ENCODE data around the gene DCUN1D2. TPM values are rescaled to one million over a fixed set of nuclear protein-coding genes. Genes with fewer than 3 reads are reported as not detected.
A peak's percentile ranks its signal among the peaks of the same experiment; 100 is the strongest.

The DCUN1D2 gene
- total and polyA plus RNA-seq, 10 of the 15 experiments (the other 5 are each of a cell fraction or from before 2014, with no cell fraction given) = 2.5 to 23.6 (median 9.3) TPM

GRCh38 chr13:113449693-113450347, 40.7 kb downstream of the DCUN1D2 start:
- peak overlapping the region; percentile 46 for H3K4me2 ChIP-seq (ENCODE audit: control insufficient read depth, insufficient read depth)
- intact Hi-C loops (cut with micrococcal nuclease; ENCODE audit: unreplicated experiment) (loop anchor here (5.0 kb wide), 1 partner anchor 508 kb away; no protein-coding TSS in a partner anchor), in situ Hi-C loops (cut with MboI) (no loop called here)
- no peaks in the 10 kb centered on the region for H4K20me1 ChIP-seq (ENCODE audit: control insufficient read depth, insufficient read depth)
- no peak for DNase-seq (ENCODE audit: low read depth, low spot score)
- no peak overlapping the region for H2AFZ ChIP-seq (ENCODE audit: control insufficient read depth, low read depth, low read length)
- ChIA-PET POLR2A (interaction anchor here (1.1 kb wide), 1 partner anchor 43 kb away, joined by 4 read pairs; no protein-coding TSS in a partner anchor), CTCF (no interaction called here), SMC1A (ENCODE audit: uncharacterized antibody, unreplicated experiment) (no interaction called here), RAD21 (ENCODE audit: unreplicated experiment) (no interaction called here)
- H3K79me2 ChIP-seq (ENCODE audit: control insufficient read depth, insufficient read depth, low read length) = no peaks in the 10 kb centered on the region
- no peaks in the 10 kb centered on the region for H3K27me3 ChIP-seq (replicated peaks in 1 of 2; ENCODE audit: control insufficient read depth in 2 of 2, insufficient read depth in 2 of 2, low read length in 1 of 2)
- WGBS (ENCODE audit: insufficient coverage, insufficient replicate concordance, low lambda C conversion rate, missing lambda C conversion rate) = 72% methylated on average over 13 of the region's 13 CpGs
- H3K27ac ChIP-seq (ENCODE audit: control insufficient read depth, insufficient read depth) = peak overlapping the region; percentile 22; the same call in 1 of the 2 replicates
- peaks cover 0 to 3% of the 10 kb centered on the region in 2 experiments; a peak in 2 of 4 replicates for H3K36me3 ChIP-seq (ENCODE audit: control insufficient read depth in 2 of 2, insufficient read depth in 2 of 2, low read length in 1 of 2)
- H3K9me3 ChIP-seq (replicated peaks; ENCODE audit: control insufficient read depth, insufficient read depth, low read length) = no peaks in the 10 kb centered on the region; the same call in 2 of the 3 replicates
- H3K4me1 ChIP-seq (ENCODE audit: control insufficient read depth, insufficient read depth, low read length) = peaks cover 9% of the 10 kb centered on the region
- no peak for FAIRE-seq
- BruUV-seq (replicated peaks) = no TSS peak
- peak overlapping the region; percentile 41; the same call in 1 of the 2 replicates for H3K4me3 ChIP-seq
- H3K9ac ChIP-seq (ENCODE audit: control insufficient read depth, insufficient read depth, low read length) = peak overlapping the region; percentile 28; the same call in 1 of the 2 replicates
- no peak for ATAC-seq
- TF ChIP-seq RBBP5 (conservative IDR thresholded peaks at IDR 0.05) = no peak
- no peak for TF ChIP-seq ATF2 (IDR thresholded peaks at IDR 0.05; ENCODE audit: low read length)
- TF ChIP-seq, protein P1, sequence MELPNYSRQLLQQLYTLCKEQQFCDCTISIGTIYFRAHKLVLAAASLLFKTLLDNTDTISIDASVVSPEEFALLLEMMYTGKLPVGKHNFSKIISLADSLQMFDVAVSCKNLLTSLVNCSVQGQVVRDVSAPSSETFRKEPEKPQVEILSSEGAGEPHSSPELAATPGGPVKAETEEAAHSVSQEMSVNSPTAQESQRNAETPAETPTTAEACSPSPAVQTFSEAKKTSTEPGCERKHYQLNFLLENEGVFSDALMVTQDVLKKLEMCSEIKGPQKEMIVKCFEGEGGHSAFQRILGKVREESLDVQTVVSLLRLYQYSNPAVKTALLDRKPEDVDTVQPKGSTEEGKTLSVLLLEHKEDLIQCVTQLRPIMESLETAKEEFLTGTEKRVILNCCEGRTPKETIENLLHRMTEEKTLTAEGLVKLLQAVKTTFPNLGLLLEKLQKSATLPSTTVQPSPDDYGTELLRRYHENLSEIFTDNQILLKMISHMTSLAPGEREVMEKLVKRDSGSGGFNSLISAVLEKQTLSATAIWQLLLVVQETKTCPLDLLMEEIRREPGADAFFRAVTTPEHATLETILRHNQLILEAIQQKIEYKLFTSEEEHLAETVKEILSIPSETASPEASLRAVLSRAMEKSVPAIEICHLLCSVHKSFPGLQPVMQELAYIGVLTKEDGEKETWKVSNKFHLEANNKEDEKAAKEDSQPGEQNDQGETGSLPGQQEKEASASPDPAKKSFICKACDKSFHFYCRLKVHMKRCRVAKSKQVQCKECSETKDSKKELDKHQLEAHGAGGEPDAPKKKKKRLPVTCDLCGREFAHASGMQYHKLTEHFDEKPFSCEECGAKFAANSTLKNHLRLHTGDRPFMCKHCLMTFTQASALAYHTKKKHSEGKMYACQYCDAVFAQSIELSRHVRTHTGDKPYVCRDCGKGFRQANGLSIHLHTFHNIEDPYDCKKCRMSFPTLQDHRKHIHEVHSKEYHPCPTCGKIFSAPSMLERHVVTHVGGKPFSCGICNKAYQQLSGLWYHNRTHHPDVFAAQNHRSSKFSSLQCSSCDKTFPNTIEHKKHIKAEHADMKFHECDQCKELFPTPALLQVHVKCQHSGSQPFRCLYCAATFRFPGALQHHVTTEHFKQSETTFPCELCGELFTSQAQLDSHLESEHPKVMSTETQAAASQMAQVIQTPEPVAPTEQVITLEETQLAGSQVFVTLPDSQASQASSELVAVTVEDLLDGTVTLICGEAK (IDR thresholded peaks at IDR 0.05; ENCODE audit: borderline replicate concordance) = no peak
- TF ChIP-seq CBX3 (IDR thresholded peaks at IDR 0.05; ENCODE audit: borderline replicate concordance, low read depth) = no peak
- no peak for TF ChIP-seq ZNF207 (IDR thresholded peaks at IDR 0.05; ENCODE audit: borderline replicate concordance)
- TF ChIP-seq KDM1A (IDR thresholded peaks at IDR 0.05; ENCODE audit: borderline replicate concordance) = no peak
- no peak for TF ChIP-seq BHLHE40 (IDR thresholded peaks at IDR 0.05; ENCODE audit: borderline replicate concordance in 1 of 2, low read depth in 2 of 2, low read length in 1 of 2)
- TF ChIP-seq, protein P2, sequence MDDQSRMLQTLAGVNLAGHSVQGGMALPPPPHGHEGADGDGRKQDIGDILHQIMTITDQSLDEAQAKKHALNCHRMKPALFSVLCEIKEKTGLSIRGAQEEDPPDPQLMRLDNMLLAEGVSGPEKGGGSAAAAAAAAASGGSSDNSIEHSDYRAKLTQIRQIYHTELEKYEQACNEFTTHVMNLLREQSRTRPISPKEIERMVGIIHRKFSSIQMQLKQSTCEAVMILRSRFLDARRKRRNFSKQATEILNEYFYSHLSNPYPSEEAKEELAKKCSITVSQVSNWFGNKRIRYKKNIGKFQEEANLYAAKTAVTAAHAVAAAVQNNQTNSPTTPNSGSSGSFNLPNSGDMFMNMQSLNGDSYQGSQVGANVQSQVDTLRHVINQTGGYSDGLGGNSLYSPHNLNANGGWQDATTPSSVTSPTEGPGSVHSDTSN (IDR thresholded peaks at IDR 0.05; ENCODE audit: insufficient replicate concordance, low read depth, low read length) = no peak
- TF ChIP-seq, protein P3, sequence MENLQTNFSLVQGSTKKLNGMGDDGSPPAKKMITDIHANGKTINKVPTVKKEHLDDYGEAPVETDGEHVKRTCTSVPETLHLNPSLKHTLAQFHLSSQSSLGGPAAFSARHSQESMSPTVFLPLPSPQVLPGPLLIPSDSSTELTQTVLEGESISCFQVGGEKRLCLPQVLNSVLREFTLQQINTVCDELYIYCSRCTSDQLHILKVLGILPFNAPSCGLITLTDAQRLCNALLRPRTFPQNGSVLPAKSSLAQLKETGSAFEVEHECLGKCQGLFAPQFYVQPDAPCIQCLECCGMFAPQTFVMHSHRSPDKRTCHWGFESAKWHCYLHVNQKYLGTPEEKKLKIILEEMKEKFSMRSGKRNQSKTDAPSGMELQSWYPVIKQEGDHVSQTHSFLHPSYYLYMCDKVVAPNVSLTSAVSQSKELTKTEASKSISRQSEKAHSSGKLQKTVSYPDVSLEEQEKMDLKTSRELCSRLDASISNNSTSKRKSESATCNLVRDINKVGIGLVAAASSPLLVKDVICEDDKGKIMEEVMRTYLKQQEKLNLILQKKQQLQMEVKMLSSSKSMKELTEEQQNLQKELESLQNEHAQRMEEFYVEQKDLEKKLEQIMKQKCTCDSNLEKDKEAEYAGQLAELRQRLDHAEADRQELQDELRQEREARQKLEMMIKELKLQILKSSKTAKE (IDR thresholded peaks at IDR 0.05; ENCODE audit: low read depth, poor library complexity, severe bottlenecking) = no peak
- TF ChIP-seq ZNF622 (IDR thresholded peaks at IDR 0.05) = no peak
- TF ChIP-seq, protein P4, sequence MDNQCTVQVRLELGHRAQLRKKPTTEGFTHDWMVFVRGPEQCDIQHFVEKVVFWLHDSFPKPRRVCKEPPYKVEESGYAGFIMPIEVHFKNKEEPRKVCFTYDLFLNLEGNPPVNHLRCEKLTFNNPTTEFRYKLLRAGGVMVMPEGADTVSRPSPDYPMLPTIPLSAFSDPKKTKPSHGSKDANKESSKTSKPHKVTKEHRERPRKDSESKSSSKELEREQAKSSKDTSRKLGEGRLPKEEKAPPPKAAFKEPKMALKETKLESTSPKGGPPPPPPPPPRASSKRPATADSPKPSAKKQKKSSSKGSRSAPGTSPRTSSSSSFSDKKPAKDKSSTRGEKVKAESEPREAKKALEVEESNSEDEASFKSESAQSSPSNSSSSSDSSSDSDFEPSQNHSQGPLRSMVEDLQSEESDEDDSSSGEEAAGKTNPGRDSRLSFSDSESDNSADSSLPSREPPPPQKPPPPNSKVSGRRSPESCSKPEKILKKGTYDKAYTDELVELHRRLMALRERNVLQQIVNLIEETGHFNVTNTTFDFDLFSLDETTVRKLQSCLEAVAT (IDR thresholded peaks at IDR 0.05) = no peak
- no peak for TF ChIP-seq POU2F2 (IDR thresholded peaks at IDR 0.05; ENCODE audit: borderline replicate concordance, low read depth, low read length)
